ENCODE measurements around the gene SLFN14. TPM values are rescaled to one million over a fixed set of nuclear protein-coding genes. Genes with fewer than 3 reads are reported as not detected.
A peak's percentile ranks its signal among the peaks of the same experiment; 100 is the strongest.
"Not testable (repeated sequence)": the region's sequence is repeated elsewhere in the genome, so short reads cannot be mapped to it uniquely, and the experiment has no call there.

SLFN14 gene
- total RNA-seq, 1 donor from 2014 or later = not detected

DNA sequence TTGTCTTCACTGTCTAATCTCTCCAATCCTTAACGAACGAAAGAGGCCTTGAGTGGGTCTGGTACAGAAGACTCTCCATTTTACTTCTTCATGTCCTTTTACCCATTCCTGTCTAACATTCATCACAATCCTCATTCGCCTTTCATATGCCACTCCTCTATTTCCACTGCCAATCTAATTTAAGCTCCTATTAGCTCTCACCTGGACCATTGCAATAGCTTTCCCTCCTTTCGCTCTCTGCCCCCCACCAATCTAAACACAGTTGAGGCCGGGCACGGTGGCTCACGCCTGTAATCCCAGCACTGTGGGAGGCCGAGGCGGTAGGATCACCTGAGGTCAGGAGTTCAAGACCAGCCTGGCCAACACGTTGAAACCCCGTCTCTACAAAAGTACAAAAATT is 6.3 kb upstream of the SLFN14 start:
- intact Hi-C loops (cut with DNase I) = no loop called here
- DNase-seq (no peak), ATAC-seq (ENCODE audit: poor library complexity) (no peak)

DNA sequence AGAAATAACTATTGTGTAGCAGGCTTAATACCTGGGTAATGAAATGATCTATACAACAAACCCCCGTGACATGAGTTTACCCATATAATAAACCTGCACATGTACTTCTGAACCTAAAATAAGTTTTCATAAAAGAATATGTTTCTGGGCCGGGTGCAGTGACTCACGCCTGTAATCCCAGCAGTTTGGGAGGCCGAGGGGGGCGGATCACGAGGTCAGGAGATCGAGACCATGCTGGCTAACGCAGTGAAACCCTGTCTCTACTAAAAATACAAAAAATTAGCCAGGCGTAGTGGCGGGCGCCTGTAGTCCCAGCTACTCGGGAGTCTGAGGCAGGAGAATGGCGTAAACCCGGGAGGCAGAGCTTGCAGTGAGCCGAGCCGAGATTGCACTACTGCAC is 2.6 kb upstream of the SLFN14 start:
- intact Hi-C loops (cut with DNase I); ATAC-seq (ENCODE audit: poor library complexity); DNase-seq: not testable (repeated sequence)

DNA sequence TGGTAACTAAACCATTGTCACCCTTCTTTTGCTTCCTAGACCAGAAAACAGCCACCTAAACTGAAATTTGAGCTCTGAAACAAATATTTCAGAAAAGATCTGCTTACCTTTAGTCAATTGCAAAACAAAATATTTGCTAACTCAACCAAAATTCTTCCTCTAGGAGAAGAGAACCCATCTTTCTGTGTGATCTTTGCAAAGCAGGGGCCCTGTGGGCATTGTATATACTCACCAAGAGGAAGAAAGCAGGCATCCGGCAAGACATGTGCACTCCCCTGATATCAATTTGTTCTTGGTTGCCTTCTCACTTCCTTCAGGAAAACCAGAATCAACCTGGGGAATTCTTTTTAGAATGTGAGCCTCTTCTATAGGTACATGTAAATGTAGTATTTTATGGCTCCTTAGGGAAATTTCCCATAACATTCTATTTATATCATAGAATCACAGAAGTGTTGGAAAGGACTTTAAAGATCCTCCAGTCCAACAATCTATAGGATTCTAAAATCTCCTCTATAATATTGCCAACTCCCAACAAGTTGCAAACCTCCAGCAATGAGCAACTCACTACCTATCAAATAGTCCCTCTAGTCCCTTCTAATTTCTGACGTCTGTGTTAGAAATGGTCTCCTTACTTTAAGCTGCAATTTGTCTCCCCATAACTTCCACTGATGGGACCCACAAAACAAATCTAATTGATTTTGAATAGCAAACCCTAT is 966 bp downstream of the SLFN14 start:
- intact Hi-C loops (cut with DNase I) = no loop called here
- DNase-seq = no peak
- ATAC-seq (ENCODE audit: poor library complexity) = no peak

DNA sequence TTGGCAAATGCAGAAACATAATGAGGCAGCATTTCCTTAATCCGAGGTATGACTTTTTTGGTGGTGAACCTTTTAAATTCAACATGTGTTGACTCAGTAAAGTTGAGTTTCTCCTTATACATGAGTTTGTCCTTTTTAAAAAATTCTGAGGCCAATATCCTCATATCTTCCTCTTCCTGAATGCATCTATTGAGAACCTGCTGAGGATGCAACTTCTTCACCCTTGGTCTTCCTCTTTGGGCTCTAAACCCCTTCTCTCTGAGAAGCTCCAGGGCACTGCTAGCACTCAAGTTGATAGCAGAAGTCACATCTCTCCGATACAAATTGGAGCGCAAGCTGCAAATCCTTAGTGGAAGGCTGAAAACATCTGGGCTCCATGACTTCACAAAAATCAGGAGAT is 3.3 kb downstream of the SLFN14 start:
- intact Hi-C loops (cut with DNase I) = no loop called here
- ATAC-seq (ENCODE audit: poor library complexity) (no peak), DNase-seq (no peak)

DNA sequence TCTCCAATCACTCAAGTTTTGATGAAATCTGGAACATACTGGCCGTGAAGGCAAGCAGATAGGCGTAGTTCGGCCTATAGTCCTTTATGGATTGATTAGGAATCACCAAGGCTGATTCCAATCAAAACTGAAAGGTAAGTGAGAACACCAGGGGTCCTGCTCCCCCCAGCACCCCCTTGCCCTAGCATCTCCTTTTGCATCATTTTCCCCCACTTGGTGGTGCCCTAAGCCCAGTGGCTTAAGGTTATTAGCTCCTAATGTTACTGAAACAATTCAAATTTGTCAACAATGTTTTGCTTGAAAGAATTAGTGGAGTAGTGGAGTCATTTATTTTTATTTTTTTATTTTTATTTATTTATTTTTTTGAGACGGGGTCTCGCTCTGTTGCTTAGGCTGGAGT is 4.9 kb downstream of the SLFN14 start:
- ATAC-seq (ENCODE audit: poor library complexity) (no peak), DNase-seq (no peak)
- intact Hi-C loops (cut with DNase I) = no loop called here

DNA sequence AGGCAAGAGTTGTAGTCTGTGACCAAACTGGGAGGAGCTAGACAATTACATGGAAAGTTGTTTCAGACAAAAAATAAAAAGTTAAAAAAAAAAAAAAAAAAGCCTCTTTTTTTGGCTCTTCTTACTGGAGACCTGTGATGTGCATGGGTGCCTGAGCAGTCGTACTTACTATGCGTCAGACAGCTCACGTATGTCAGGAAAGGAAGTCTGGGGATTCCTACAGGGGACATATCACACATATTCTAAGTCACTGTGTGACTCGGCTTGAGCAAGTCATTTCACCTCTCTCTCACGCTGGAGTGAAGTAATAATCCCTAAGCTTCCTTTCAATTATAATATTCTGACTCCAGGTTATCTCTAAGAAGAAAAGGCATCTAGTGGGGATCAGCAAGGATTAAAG is 6.0 kb downstream of the SLFN14 start:
- ATAC-seq (ENCODE audit: poor library complexity) (no peak), DNase-seq (no peak)
- intact Hi-C loops (cut with DNase I) = no loop called here

DNA sequence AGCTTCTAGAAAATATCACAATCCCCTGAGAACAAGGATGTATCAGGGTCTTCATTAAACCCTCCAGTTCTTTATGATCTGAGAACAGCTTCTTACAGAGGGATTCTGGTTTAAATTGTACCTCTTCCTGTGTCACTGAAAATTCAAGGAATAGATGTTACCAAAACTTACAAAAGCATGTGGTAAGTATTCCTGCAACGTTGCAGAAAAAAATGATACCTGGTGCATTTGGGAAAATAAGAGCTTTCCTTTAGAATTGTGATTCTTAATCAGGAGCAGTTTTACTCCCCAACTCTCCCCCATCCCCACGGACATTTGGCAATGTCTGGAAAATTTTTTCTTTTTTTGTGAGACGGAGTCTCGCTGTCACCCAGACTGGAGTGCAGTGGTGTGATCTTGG is 7.3 kb downstream of the SLFN14 start:
- DNase-seq = no peak
- no peak for ATAC-seq (ENCODE audit: poor library complexity)
- intact Hi-C loops (cut with DNase I) = no loop called here

DNA sequence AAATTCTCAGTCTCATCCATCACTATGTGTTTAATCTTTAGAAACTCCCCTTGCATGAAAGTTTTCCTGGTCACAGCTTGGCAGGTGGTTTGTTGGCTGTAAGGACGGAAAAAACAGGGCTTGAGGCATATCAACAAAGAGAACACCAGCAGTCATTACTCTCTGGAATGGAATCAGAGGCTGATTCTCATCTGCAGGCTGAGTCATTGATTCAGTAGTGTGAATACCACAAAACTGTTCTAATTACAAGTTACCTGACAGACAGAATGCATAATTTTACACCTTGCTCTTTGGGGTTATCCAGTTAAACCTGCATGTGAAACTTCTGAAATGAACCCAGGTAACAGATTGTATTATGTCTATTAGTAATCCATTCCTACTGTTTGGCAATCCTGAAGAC is 11.6 kb downstream of the SLFN14 start:
- ATAC-seq (ENCODE audit: poor library complexity) (no peak), DNase-seq (no peak)
- intact Hi-C loops (cut with DNase I) = loop anchor here (10.0 kb wide), 1 partner anchor 64 kb away; no protein-coding TSS in a partner anchor

DNA sequence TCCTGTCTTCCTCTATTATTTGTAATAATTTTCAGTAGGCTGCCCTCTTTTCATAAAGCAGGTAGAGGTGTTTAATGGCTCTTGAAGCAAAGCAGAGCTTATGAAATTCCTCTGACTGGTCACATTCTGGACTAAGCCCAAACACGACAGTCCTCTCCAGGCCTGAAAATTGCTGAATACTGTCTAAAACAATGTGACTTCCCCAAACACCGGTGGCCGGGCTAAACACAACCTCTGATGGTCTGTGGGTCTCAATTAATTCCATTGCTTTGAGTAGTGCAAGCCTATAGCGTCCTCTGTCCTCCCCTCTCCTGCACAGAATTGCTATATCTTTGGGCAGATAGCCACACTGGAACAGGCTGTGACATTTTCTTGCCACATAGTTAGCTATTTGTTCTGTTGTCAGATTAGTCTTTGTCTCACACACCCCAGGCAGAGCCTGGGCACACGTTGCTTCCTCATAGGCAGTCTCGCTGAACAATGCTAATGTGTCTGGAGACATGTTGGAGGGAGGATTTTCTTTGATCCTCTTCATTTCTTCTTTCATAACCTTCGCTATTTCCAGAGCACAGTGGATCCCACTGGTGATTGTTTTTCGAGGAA is 12.3 kb downstream of the SLFN14 start:
- intact Hi-C loops (cut with DNase I) = loop anchor here (10.0 kb wide), 1 partner anchor 64 kb away; no protein-coding TSS in a partner anchor
- peak; percentile 73 for ATAC-seq (ENCODE audit: poor library complexity)

DNA sequence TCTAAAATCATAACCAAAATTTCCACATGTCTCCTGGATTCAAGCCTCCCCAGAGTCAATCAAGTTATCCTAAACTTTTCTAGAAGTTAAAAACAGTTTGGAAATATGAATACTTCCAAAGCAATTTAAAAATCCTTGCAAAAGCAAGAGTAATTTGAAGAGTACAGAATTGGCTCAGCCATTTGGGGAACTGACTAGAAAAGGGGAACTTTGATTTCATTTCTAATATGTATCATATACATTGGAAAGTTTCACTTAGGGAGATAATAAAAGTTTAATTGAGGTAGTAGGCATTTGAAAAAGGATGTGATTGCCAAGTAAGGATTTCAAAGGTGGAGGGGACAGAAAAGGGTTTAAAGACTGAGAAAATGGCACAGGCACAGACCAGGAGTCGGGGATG is 14.1 kb downstream of the SLFN14 start:
- ATAC-seq (ENCODE audit: poor library complexity) = no peak
- intact Hi-C loops (cut with DNase I) = loop anchor here (10.0 kb wide), 1 partner anchor 62 kb away; no protein-coding TSS in a partner anchor
- DNase-seq = no peak

More for the DNA sequence above, 12.3 kb downstream of the SLFN14 start:
- no peak for DNase-seq

DNA sequence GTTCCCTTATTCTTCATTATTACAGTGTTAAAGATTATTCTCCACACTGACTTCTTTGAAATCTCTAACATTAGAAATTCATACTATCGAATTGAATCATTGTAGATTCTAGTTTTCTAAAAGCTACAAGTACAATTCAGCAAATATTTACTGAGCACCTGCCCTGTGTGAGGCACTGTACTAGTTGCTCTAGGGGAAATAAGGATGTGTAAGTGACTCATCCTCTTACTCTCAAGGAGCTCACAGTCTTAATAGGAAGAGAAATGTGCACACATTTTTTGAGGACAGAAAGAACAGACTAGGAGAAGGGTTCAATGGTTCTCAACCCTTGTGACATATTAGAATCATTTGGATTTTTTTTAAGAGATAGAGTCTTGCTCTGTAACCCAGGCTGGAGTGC is 15.5 kb downstream of the SLFN14 start:
- intact Hi-C loops (cut with DNase I) = loop anchor here (10.0 kb wide), 1 partner anchor 60 kb away; no protein-coding TSS in a partner anchor
- DNase-seq = no peak
- ATAC-seq (ENCODE audit: poor library complexity) = no peak

DNA sequence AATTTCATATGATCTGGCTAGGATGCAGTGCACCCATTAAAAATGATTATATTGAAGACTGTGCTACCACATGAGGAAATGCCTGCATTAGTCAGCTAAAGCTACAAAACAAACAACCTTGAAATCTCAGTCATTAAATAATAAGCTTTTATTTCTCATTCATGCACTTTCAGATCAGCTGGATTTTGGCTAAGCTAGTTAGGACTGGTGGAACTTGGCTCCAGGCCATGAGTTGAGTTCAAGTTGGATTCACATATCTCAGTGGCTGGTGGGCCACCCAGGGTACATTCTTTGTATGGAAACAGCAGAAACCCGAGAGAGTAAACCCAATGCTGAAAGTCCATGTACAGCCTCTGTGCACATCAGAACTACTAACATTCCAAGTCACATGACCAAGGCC is 16.8 kb downstream of the SLFN14 start:
- intact Hi-C loops (cut with DNase I) = loop anchor here (10.0 kb wide), 1 partner anchor 59 kb away; no protein-coding TSS in a partner anchor
- DNase-seq (no peak), ATAC-seq (ENCODE audit: poor library complexity) (no peak)

DNA sequence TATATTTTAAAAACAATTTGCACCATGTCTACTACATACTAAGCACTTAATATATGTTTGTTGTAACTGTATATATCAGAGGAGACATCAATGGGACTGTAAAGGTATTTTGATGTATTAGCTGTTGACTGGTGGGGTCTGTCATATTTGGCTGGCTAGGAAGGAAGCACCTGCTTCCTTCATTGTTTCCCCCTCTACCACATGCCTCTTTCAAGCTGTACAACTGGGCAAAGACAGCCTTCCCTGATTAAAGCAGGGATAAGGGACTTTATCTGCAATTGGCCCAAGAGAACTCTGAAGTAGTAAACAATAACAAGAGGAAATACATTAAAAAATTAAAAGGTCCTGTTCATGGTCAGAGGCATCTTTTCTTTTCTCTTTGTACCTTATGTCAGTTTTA is 17.6 kb downstream of the SLFN14 start:
- DNase-seq = no peak
- no peak for ATAC-seq (ENCODE audit: poor library complexity)
- intact Hi-C loops (cut with DNase I) = loop anchor here (10.0 kb wide), 1 partner anchor 58 kb away; no protein-coding TSS in a partner anchor

DNA sequence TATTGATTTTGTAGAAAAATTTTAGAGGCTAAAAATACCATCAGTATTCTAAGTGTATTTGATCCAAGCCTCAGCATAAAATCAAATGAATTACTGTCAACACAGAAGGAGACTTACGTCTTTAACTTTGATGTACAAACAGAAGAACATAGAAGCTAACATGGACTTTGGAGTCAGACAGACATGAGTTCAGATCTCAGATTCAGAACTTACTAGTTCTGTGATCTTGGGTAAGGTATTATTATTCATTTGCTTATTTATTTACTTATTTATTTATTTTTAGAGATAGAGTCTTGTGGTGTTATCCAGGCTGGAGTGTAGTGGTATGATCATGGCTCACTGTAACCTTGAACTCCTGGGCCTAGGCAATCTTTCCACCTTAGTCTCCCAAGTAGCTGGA is 19.2 kb downstream of the SLFN14 start:
- no peak for DNase-seq
- intact Hi-C loops (cut with DNase I) = loop anchor here (10.0 kb wide), 1 partner anchor 57 kb away; no protein-coding TSS in a partner anchor
- ATAC-seq (ENCODE audit: poor library complexity) = no peak

DNA sequence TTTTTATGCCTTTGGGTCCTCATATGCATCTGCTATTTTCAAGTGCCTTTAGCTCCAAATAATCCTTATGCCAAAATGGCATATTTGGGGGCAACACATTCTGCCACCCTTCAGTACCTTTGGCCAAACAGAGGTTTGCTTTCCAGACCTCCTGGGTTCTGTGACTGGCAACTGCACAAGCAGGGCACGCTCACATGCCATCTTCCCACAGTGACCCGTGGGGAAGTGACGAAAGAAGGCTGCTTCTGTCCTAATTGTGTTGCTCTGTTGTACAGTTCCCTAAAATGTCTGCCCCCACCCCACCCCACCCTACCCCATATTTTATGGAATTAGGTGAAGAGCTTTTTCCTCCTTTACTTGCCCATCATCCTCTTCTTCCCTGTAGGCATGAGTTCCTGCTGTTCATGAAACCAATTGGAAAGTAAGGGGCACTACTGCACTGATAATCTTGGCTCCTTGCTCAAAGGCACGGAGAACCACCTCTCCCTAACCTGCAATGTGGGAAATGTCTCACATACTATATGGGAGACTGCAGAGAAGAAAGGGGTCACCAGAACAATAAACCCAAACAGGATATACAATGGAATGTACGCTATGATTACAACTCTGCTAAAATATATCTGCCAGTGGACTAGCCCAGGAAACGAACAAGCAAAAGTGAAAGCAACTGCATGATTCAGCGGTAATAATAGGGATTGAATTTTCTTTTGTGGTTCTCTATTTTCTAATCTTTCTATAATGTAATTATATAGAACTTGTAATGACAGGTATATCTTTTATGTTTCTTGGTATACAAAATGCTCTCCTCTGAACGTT is 19.8 kb downstream of the SLFN14 start:
- DNase-seq = peak; percentile 53
- ATAC-seq (ENCODE audit: poor library complexity) = peak; percentile 48
- intact Hi-C loops (cut with DNase I) = loop anchor here (10.0 kb wide), 1 partner anchor 56 kb away; no protein-coding TSS in a partner anchor

DNA sequence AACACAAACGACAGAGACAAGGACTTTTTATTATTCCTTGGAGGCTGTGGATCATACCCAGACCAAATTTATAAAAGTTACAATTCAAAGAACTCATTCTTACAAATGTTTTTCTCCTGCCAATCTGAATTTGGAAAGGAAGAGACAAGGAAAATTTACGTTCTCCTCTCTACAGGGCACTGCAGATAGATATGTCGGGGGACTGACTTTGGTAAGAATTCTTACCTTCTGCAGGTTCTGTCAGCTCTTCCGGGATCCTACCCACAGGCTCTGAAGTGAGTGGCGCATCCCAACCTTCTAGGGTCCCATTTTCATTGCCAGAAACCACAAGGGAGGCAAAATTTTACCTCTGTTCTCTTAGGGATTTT is 21.0 kb downstream of the SLFN14 start:
- intact Hi-C loops (cut with DNase I) = loop anchor here (5.0 to 10.0 kb wide), 2 partner anchors 55 to 367 kb away; no protein-coding TSS in a partner anchor
- DNase-seq = no peak
- no peak for ATAC-seq (ENCODE audit: poor library complexity)

DNA sequence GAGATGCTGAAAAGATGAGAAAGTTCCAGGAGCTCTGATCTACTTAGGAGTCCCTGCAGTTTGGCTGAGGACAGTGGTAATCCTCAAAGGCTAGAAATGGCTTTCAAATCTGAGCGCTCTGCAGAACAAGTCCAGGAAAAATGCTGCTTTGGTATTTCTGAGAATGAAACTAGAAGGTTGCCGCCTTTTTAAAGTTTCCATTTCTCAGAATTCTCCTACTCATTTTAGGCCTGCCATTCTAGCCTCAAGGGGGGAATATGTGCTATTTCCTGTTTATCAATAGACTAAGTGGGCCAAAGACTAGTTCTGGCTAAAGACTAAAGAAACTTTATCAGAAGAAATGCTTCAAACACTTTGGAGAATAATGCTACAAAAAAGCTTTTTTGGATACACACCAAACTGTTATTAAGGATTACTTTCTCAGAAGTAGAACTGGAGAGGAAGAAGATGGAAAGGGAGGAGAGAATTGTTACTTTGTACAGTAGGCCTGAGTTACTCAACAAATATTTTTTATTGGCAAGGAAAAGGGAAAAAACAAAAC is 22.9 kb downstream of the SLFN14 start, which contains the start of gene SLFN12L:
SLFN12L (minus strand) TSS at position 78 of the 541 bp plus-strand sequence. CDS start 15,314 bp downstream, outside the sequence.
- peak; percentile 40 for ATAC-seq (ENCODE audit: poor library complexity)

DNA sequence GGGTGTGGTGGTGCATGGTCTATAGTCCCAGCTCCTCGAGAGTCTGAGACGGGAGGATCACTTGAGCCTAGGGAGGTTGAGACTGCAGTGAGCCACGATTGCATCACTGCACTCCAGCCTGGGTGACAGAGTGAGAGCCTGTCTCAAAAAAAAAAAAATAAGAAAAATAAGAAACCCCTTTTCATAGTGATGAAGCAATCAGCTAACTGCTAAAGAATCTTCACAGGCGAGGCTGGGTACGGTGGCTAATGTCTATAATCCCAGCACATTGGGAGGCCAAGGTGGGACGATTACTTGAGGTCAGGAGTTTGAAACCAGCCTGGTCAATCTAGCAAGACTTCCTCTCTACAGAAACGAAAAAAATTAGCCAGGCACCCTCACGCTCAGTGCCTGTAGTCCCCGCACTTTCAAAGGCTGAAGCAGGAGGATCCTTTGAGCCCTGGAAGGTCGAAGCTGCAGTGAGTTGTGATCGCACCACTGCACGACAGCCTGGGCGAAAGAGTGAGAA is 23.9 kb downstream of the SLFN14 start:
- ATAC-seq (ENCODE audit: poor library complexity) (no peak), DNase-seq (no peak)
- intact Hi-C loops (cut with DNase I) = loop anchor here (5.0 kb wide), 1 partner anchor 364 kb away; no protein-coding TSS in a partner anchor

More for the DNA sequence above, 22.9 kb downstream of the SLFN14 start, which contains the start of gene SLFN12L:
- intact Hi-C loops (cut with DNase I) = loop anchor here (5.0 kb wide), 1 partner anchor 365 kb away; no protein-coding TSS in a partner anchor
- DNase-seq = no peak
